Trophoblast cell (in vitro differentiated cells and primary cell): ENCODE data around the gene TRMT2A.
"Not testable (repeated sequence)": the region's sequence is repeated elsewhere in the genome, so short reads cannot be mapped to it uniquely, and the experiment has no call there.

Source experiments
- DNase-seq, 2 donors: peaks; one replicate each; pipeline ENCODE4 v3.0.0-alpha.2; 2016
- H2AFZ ChIP-seq: 2 replicates; pipeline ENCODE4 v1.6.1; 2013; ENCODE audit warnings: low read length, moderate library complexity, mild to moderate bottlenecking; ENCODE audit not compliant: insufficient read depth, poor library complexity
- H2AK5ac ChIP-seq: 2 replicates; pipeline ENCODE4 v1.6.1; 2013; ENCODE audit warnings: mild to moderate bottlenecking, low read length
- H2BK120ac ChIP-seq: 2 replicates; pipeline ENCODE4 v1.6.1; 2013; ENCODE audit warnings: low read length, mild to moderate bottlenecking, moderate library complexity; ENCODE audit not compliant: insufficient read depth, poor library complexity
- H2BK12ac ChIP-seq: 2 replicates; pipeline ENCODE4 v1.6.1; 2013; ENCODE audit warnings: mild to moderate bottlenecking, low read length, moderate library complexity
- H2BK5ac ChIP-seq: 2 replicates; pipeline ENCODE4 v1.6.1; 2013; ENCODE audit warnings: low read length, low read depth, moderate library complexity, mild to moderate bottlenecking; ENCODE audit not compliant: poor library complexity
- H3K14ac ChIP-seq: 2 replicates; pipeline ENCODE4 v1.6.1; 2013; ENCODE audit warnings: mild to moderate bottlenecking, low read length
- H3K18ac ChIP-seq: 2 replicates; pipeline ENCODE4 v1.6.1; 2013; ENCODE audit warnings: mild to moderate bottlenecking, low read length
- H3K23ac ChIP-seq: 2 replicates; pipeline ENCODE4 v1.6.1; 2013; ENCODE audit warnings: low read length
- H3K27ac ChIP-seq: 2 replicates; pipeline ENCODE4 v1.5.1; 2013; ENCODE audit warnings: low read depth, mild to moderate bottlenecking, inconsistent platforms, low read length, moderate library complexity
- H3K27me3 ChIP-seq: 2 replicates; pipeline ENCODE4 v1.6.1; 2013; ENCODE audit warnings: inconsistent platforms, mild to moderate bottlenecking, low read length, moderate library complexity; ENCODE audit not compliant: insufficient read depth
- H3K36me3 ChIP-seq, 2 experiments: 1 replicate in 1 of 2; 2 replicates in 1 of 2; pipeline ENCODE4 v1.6.1; 2013; ENCODE audit warnings: low read length in 2 of 2, mild to moderate bottlenecking in 2 of 2, moderate library complexity in 1 of 2; ENCODE audit not compliant: insufficient read depth in 2 of 2, control insufficient read depth in 1 of 2
- H3K4ac ChIP-seq: 2 replicates; pipeline ENCODE4 v1.6.1; 2013; ENCODE audit warnings: low read depth, mild to moderate bottlenecking, low read length, moderate library complexity
- H3K4me1 ChIP-seq, 2 experiments: 1 replicate in 1 of 2; 2 replicates in 1 of 2; pipeline ENCODE4 v1.6.1; 2013; ENCODE audit warnings: low read length in 2 of 2, mild to moderate bottlenecking in 2 of 2, moderate library complexity in 1 of 2; ENCODE audit not compliant: insufficient read depth in 2 of 2, control insufficient read depth in 1 of 2
- H3K4me2 ChIP-seq: 2 replicates; pipeline ENCODE4 v1.6.1; 2013; ENCODE audit warnings: inconsistent platforms, mild to moderate bottlenecking, low read length, moderate library complexity
- H3K4me3 ChIP-seq: 2 replicates; pipeline ENCODE4 v1.5.1; 2013; ENCODE audit warnings: mild to moderate bottlenecking, low read depth, low read length, inconsistent platforms
- H3K79me1 ChIP-seq: one replicate; pipeline ENCODE4 v1.6.1; 2013; ENCODE audit warnings: low read length
- H3K79me2 ChIP-seq: 2 replicates; pipeline ENCODE4 v1.6.1; 2013; ENCODE audit warnings: low read length, mild to moderate bottlenecking; ENCODE audit not compliant: control insufficient read depth, insufficient read depth, poor library complexity
- H3K9ac ChIP-seq: 2 replicates; pipeline ENCODE4 v1.6.1; 2013; ENCODE audit warnings: mild to moderate bottlenecking, low read length
- H3K9me3 ChIP-seq: 2 replicates; pipeline ENCODE4 v1.6.1; 2013; ENCODE audit warnings: low read depth, mild to moderate bottlenecking, control low read depth, inconsistent platforms, low read length; ENCODE audit not compliant: insufficient read depth
- H4K12ac ChIP-seq: 2 replicates; pipeline ENCODE4 v1.6.1; 2013; ENCODE audit warnings: low read depth, mild to moderate bottlenecking, low read length, moderate library complexity
- H4K8ac ChIP-seq: 2 replicates; pipeline ENCODE4 v1.6.1; 2013; ENCODE audit warnings: low read depth, mild to moderate bottlenecking, low read length, moderate library complexity
- H4K91ac ChIP-seq: one replicate; pipeline ENCODE4 v1.6.1; 2013; ENCODE audit warnings: low read depth, mild to moderate bottlenecking, low read length, moderate library complexity
- WGBS: extraction: QIAGEN DNeasy Blood & Tissue Kit; methylation state at CpG from one replicate; pipeline ENCODE4 v1.1.7; 2013; ENCODE audit warnings: missing lambda C conversion rate; ENCODE audit not compliant: insufficient read length, insufficient coverage; ENCODE audit errors: extremely low coverage; 5-methylcytosine and 5-hydroxymethylcytosine counted together

The TRMT2A gene

GRCh38 chr22:20071524-20071972 lies 45.5 kb downstream of the TRMT2A start:
- no CpG with 5 or more reads among the region's 8 CpGs for WGBS
- H3K9me3 ChIP-seq = peaks cover 2% of the 10 kb centered on the region
- no peak overlapping the region for H3K4ac ChIP-seq
- H3K4me1 ChIP-seq = no peaks in the 10 kb centered on the region
- H3K4me2 ChIP-seq = no peak overlapping the region
- H3K79me2 ChIP-seq = no peaks in the 10 kb centered on the region
- H3K23ac ChIP-seq = no peak overlapping the region
- H4K12ac ChIP-seq = no peak overlapping the region
- no peaks in the 10 kb centered on the region for H3K36me3 ChIP-seq
- no peak overlapping the region for H3K9ac ChIP-seq
- no peak for DNase-seq
- no peak overlapping the region for H3K14ac ChIP-seq
- no peak overlapping the region for H2AFZ ChIP-seq
- H2BK12ac ChIP-seq = no peak overlapping the region
- no peaks in the 10 kb centered on the region for H3K79me1 ChIP-seq
- H4K8ac ChIP-seq = no peak overlapping the region
- H3K18ac ChIP-seq = no peak overlapping the region
- H2BK5ac ChIP-seq = no peak overlapping the region
- no peak overlapping the region for H4K91ac ChIP-seq
- H3K27me3 ChIP-seq = no peaks in the 10 kb centered on the region
- H3K27ac ChIP-seq = no peak overlapping the region
- no peak overlapping the region for H2AK5ac ChIP-seq
- H3K4me3 ChIP-seq = no peak overlapping the region
- no peak overlapping the region for H2BK120ac ChIP-seq

- Histone ChIP-seq H3K9me3 (peaks cover 5% of the 10 kb centered on the region), H3K18ac (no peak overlapping the region), H4K8ac (no peak overlapping the region), H3K23ac (no peak overlapping the region), H2BK120ac (no peak overlapping the region), H3K79me1 (no peaks in the 10 kb centered on the region), H3K4me3 (no peak overlapping the region), H3K27me3 (no peaks in the 10 kb centered on the region), H3K36me3 (peaks cover 0 to 6% of the 10 kb centered on the region in 2 experiments), H2BK5ac (no peak overlapping the region), H4K91ac (no peak overlapping the region), H3K14ac (no peak overlapping the region), H2BK12ac (no peak overlapping the region), H3K4me1 (no peaks in the 10 kb centered on the region), H3K9ac (no peak overlapping the region), H2AFZ (no peak overlapping the region), H3K4me2 (no peak overlapping the region), H3K27ac (no peak overlapping the region), H2AK5ac (no peak overlapping the region), H3K4ac (no peak overlapping the region), H3K79me2 (no peaks in the 10 kb centered on the region), H4K12ac (no peak overlapping the region)
- no peak for DNase-seq
- no CpG with 5 or more reads among the region's 7 CpGs for WGBS
Measured at GRCh38 chr22:20069331-20070042, 47.5 kb downstream of the TRMT2A start.

- Histone ChIP-seq H2BK5ac (no peak overlapping the region), H4K8ac (no peak overlapping the region), H3K4me3 (no peak overlapping the region), H4K12ac (no peak overlapping the region), H3K9ac (no peak overlapping the region), H3K79me1 (no peaks in the 10 kb centered on the region), H2AK5ac (no peak overlapping the region), H3K27ac (no peak overlapping the region), H3K9me3 (peaks cover 5% of the 10 kb centered on the region), H3K23ac (no peak overlapping the region), H2BK12ac (no peak overlapping the region), H3K4me1 (no peaks in the 10 kb centered on the region), H2AFZ (no peak overlapping the region), H3K4me2 (no peak overlapping the region), H3K14ac (no peak overlapping the region), H3K36me3 (peaks cover 0 to 10% of the 10 kb centered on the region in 2 experiments), H3K18ac (no peak overlapping the region), H2BK120ac (no peak overlapping the region), H3K27me3 (no peaks in the 10 kb centered on the region), H3K4ac (no peak overlapping the region), H3K79me2 (no peaks in the 10 kb centered on the region), H4K91ac (no peak overlapping the region)
- DNase-seq = no peak
- WGBS = no CpG with 5 or more reads among the region's 7 CpGs
Measured at GRCh38 chr22:20068640-20069039, 48.4 kb downstream of the TRMT2A start.

GRCh38 chr22:20067384-20067682 lies 49.7 kb downstream of the TRMT2A start:
- not testable (repeated sequence) for H2AFZ ChIP-seq, H3K23ac ChIP-seq, H3K9me3 ChIP-seq, H2BK120ac ChIP-seq, H3K27ac ChIP-seq, DNase-seq, H3K4me1 ChIP-seq, H4K91ac ChIP-seq, H3K18ac ChIP-seq, H3K79me2 ChIP-seq, H3K27me3 ChIP-seq, H2BK12ac ChIP-seq, H3K4me3 ChIP-seq, H4K8ac ChIP-seq, H4K12ac ChIP-seq, H3K4ac ChIP-seq, H3K14ac ChIP-seq, H3K9ac ChIP-seq, H2BK5ac ChIP-seq, H3K79me1 ChIP-seq, H2AK5ac ChIP-seq, H3K4me2 ChIP-seq
- H3K36me3 ChIP-seq = peaks cover 5 to 15% of the 10 kb centered on the region in 2 experiments
- no CpG with 5 or more reads among the region's 3 CpGs for WGBS
